Type B pancreatic cell (in vitro differentiated cells): ENCODE measurements around the gene FFAR2. TPM values are rescaled to one million over a fixed set of nuclear protein-coding genes. Genes with fewer than 3 reads are reported as not detected.
A peak's percentile ranks its signal among the peaks of the same experiment; 100 is the strongest.

Experiments used
- DNase-seq: peaks from one replicate; pipeline ENCODE4 v3.0.0; 2021; ENCODE audit warnings: mixed read lengths; ENCODE audit not compliant: unreplicated experiment; ENCODE audit errors: extremely low spot score
- H3K27ac Mint-ChIP-seq: 2 replicates; pipeline ENCODE4 v1.8.0; 2021; ENCODE audit warnings: mild to moderate bottlenecking, mixed read lengths
- H3K27me3 Mint-ChIP-seq: 2 replicates; pipeline ENCODE4 v1.8.0; 2021; ENCODE audit warnings: mixed read lengths
- H3K36me3 Mint-ChIP-seq: 2 replicates; pipeline ENCODE4 v1.8.0; 2021; ENCODE audit warnings: mixed read lengths
- H3K4me1 Mint-ChIP-seq: one replicate; pipeline ENCODE4 v1.8.0; 2021; ENCODE audit warnings: mixed read lengths; ENCODE audit not compliant: unreplicated experiment
- H3K4me3 Mint-ChIP-seq: 2 replicates; pipeline ENCODE4 v1.8.0; 2021; ENCODE audit warnings: mild to moderate bottlenecking, mixed read lengths
- H3K9me3 Mint-ChIP-seq: 2 replicates; pipeline ENCODE4 v1.8.0; 2021; ENCODE audit warnings: mixed read lengths
- total RNA-seq: library from RNA; stranded (reverse); gene quantifications from 2 replicates; pipeline ENCODE4 v1.2.1, GENCODE V29; 2021; ENCODE audit warnings: low replicate concordance
- TF ChIP-seq, protein P1 (sequence below): fragments of 200-600 bp; sonication (generic); conservative IDR thresholded peaks from 2 replicates; pipeline ENCODE4 v1.5.0; 2021; ENCODE audit warnings: antibody characterized with exemption, mild to moderate bottlenecking

FFAR2 gene
- total RNA-seq, 1 donor from 2014 or later, result 1.1 TPM

DNA sequence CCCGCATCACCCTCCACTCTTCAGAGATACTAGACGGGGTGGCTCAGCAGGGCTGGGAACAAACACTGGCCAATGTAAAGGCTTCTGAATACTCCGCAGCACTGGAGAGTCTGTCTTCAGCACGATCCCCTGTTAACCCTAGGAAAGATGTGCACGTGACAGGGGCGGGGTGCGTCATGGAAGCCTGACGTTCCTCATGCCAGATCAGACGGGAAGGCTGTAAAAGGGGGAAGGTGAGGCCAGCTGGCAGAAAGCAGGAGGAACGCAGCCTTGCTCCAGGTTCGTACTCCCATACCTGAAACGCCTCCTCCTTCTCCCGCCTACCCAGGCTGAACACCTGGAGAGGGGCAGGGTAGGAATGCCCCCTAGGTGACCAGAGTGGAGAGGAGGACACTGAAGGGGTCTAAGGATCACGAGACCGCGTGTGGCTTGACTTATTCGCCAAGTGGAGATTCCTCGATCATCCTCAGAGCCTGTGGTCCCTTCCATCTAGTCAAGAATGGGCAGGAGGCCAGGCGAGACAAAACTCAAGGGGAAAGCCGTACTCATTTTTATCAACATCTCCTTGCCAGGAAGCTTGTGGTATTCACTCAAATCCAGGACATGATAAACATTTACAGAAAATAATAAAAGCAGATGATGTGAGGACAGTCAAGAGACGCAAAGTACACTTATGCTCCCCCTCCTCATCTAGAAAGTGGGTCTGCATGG is 18.2 kb upstream of the FFAR2 start:
- TF ChIP-seq, protein P1, sequence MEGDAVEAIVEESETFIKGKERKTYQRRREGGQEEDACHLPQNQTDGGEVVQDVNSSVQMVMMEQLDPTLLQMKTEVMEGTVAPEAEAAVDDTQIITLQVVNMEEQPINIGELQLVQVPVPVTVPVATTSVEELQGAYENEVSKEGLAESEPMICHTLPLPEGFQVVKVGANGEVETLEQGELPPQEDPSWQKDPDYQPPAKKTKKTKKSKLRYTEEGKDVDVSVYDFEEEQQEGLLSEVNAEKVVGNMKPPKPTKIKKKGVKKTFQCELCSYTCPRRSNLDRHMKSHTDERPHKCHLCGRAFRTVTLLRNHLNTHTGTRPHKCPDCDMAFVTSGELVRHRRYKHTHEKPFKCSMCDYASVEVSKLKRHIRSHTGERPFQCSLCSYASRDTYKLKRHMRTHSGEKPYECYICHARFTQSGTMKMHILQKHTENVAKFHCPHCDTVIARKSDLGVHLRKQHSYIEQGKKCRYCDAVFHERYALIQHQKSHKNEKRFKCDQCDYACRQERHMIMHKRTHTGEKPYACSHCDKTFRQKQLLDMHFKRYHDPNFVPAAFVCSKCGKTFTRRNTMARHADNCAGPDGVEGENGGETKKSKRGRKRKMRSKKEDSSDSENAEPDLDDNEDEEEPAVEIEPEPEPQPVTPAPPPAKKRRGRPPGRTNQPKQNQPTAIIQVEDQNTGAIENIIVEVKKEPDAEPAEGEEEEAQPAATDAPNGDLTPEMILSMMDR, result no peak

DNA sequence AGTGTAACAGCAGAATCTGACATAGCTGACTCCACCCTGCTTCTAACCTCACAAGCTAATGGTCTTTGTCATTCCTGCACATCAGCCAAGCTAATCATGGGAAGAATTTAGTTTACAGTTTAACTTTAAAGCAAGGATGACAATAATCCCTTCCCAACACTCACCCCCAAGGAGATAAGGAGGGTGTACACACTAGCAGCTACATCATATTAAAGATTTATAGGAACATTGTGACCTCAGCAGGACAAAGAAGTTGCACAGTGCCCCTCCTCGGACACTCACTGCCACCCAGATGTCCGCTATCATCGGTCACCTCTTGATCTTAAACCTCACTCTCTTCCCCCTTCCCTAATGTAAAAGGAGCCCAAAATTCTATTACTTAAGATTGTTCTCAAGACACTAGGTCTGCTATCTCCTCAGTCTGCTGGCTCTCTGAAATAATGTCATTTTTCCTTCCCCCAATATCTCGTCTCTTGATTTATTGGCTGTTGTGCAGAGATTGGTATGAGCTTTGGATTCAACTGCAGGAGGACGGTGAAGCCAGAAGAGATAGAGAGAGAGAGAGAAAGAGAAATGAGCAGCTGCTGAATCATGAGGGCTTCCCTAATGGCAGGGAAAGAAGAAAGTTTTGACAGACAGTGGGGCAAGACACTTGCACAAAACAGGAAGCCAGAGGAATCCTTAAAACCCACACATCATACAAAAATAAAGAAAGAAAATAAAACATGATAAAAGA is 17.5 kb upstream of the FFAR2 start:
- no peaks in the 10 kb centered on the region for H3K36me3 Mint-ChIP-seq
- H3K9me3 Mint-ChIP-seq, result no peaks in the 10 kb centered on the region
- H3K4me3 Mint-ChIP-seq, result no peak overlapping the region
- H3K27ac Mint-ChIP-seq, result no peak overlapping the region
- H3K27me3 Mint-ChIP-seq, result no peaks in the 10 kb centered on the region
- no peak for DNase-seq
- TF ChIP-seq, protein P1, result no peak
- no peaks in the 10 kb centered on the region for H3K4me1 Mint-ChIP-seq

More for the DNA sequence above, 18.2 kb upstream of the FFAR2 start:
- no peak overlapping the region for H3K27ac Mint-ChIP-seq
- H3K4me1 Mint-ChIP-seq, result no peaks in the 10 kb centered on the region
- H3K36me3 Mint-ChIP-seq, result no peaks in the 10 kb centered on the region
- no peak for DNase-seq
- H3K9me3 Mint-ChIP-seq, result no peaks in the 10 kb centered on the region
- H3K27me3 Mint-ChIP-seq, result no peaks in the 10 kb centered on the region
- H3K4me3 Mint-ChIP-seq, result no peak overlapping the region

DNA sequence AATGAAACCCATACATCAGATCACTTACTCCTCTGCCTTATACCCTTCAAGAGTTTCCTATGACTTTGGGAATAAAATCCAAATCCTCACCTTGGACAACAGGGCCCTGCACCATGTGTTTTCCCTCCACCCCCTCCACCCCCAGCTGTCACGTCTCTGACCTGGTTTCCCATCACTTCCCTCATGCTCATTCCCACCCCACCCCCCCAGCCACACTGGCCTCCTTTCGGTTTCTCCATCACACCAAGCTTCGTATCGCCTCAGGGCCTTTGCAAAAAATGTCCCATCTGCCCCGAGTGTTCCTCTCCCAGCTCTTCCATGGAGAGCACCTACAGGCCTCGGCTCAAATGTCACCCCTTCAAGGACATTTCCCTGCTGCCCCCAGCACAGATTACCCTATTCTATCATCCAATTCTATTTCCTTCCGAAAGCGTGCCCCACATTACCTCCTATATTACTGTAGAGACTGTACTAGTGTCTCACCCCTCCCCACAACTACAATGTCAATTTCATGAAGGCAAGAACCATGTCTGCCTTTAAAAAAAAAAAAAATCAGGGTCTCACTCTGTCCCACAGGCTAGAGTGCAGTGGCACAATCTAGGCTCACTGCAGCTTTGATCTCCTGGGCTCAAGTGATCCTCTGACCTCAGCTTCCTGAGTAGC is 16.8 kb upstream of the FFAR2 start:
- Mint-ChIP-seq H3K4me1 (peaks cover 4% of the 10 kb centered on the region), H3K27me3 (no peaks in the 10 kb centered on the region), H3K27ac (peak overlapping the region; percentile 36), H3K4me3 (no peak overlapping the region), H3K9me3 (no peaks in the 10 kb centered on the region), H3K36me3 (no peaks in the 10 kb centered on the region)
- DNase-seq, result no peak
- TF ChIP-seq, protein P1, result no peak

DNA sequence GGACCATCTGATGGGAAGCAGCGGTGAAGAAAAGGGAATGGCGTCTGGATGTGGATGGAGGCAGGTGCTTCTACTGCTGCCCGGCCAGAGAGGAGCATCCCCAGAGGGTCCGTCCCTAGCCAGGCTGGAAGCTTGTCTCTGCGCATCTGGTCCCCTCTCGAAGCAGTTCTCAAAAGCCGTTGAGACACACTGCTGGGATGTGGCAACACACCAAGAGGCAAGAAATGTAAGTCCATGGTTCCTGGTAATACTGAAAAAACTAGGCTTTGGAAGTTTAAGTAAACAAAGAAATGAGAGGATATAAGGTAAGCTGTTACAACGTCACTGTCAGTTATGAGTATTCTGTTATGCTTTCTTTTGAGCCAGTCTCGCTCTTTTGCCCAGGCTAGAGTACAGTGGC is 15.1 kb upstream of the FFAR2 start:
- TF ChIP-seq, protein P1, result no peak
- Mint-ChIP-seq H3K4me3 (no peak overlapping the region), H3K27me3 (peaks cover 6% of the 10 kb centered on the region), H3K9me3 (no peaks in the 10 kb centered on the region), H3K27ac (no peak overlapping the region), H3K36me3 (no peaks in the 10 kb centered on the region), H3K4me1 (peaks cover 15% of the 10 kb centered on the region)
- DNase-seq, result no peak

DNA sequence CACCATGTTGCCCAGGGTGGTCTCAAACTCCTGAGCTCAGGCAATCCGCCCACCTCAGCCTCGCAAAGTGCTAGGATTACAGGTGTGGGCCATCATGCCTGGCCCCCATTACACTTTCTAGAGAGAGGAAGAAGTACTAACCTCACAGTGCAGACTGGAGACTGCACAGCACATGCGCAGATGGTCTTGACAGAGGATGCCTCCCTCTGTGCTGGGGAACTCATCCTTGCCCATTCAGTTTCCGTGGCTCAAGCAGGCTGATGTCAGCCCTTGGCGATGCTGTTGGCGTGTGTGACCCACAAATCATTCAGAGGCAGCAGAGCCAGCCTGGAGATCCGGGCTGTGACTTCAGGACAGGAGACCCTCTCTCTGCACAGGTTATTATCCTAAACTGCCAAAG is 14.6 kb upstream of the FFAR2 start:
- no peaks in the 10 kb centered on the region for H3K36me3 Mint-ChIP-seq
- TF ChIP-seq, protein P1, result no peak
- no peak for DNase-seq

More for the DNA sequence above, 14.6 kb upstream of the FFAR2 start:
- Mint-ChIP-seq H3K27ac (no peak overlapping the region), H3K4me3 (no peak overlapping the region), H3K4me1 (peaks cover 15% of the 10 kb centered on the region), H3K9me3 (no peaks in the 10 kb centered on the region), H3K27me3 (peaks cover 8% of the 10 kb centered on the region)
